OCI-LY3 (cell line): ENCODE data around the gene DGKB.

Source experiments
- H2AFZ ChIP-seq: fragments of 200-600, 300-600 bp; shearing (Covaris generic); 2 replicates; pipeline ENCODE4 v1.6.0; 2014; ENCODE audit warnings: antibody characterized with exemption, low read depth, low read length
- H3K27ac ChIP-seq: fragments of 200-600, 300-600 bp; sonication (generic); 2 replicates; pipeline ENCODE4 v1.5.1; 2014; ENCODE audit warnings: mild to moderate bottlenecking, low read length, moderate library complexity, mixed read lengths
- H3K27me3 ChIP-seq: fragments of 200-600, 300-600 bp; sonication (generic); 2 replicates; pipeline ENCODE4 v1.6.1; 2014; ENCODE audit warnings: low read depth, low read length, mixed read lengths
- H3K36me3 ChIP-seq: fragments of 200-600, 300-600 bp; sonication (generic); replicated peaks from 2 replicates; pipeline ENCODE3; 2014; ENCODE audit warnings: low read depth, low read length, mixed read lengths
- H3K4me1 ChIP-seq: fragments of 300-600, 200-600 bp; sonication (generic); 2 replicates; pipeline ENCODE4 v1.6.1; 2014; ENCODE audit warnings: low read length, mixed read lengths
- H3K4me2 ChIP-seq: fragments of 200-600, 300-600 bp; sonication (generic); 2 replicates; pipeline ENCODE4 v1.6.1; 2014; ENCODE audit warnings: low read length, mixed read lengths
- H3K4me3 ChIP-seq: fragments of 300-600, 200-600 bp; sonication (generic); 2 replicates; pipeline ENCODE4 v1.5.1; 2014; ENCODE audit warnings: antibody characterized with exemption, mild to moderate bottlenecking, low read length, moderate library complexity
- H3K79me2 ChIP-seq: fragments of 300-600, 200-600 bp; shearing (Covaris generic); 2 replicates; pipeline ENCODE4 v1.6.1; 2014; ENCODE audit warnings: mild to moderate bottlenecking, low read length, mixed read lengths
- H3K9ac ChIP-seq: fragments of 300-600, 200-600 bp; shearing (Covaris generic); 2 replicates; pipeline ENCODE4 v1.6.0; 2014; ENCODE audit warnings: mild to moderate bottlenecking, low read length, moderate library complexity
- H3K9me3 ChIP-seq: fragments of 200-600, 300-600 bp; shearing (Covaris generic); 2 replicates; pipeline ENCODE4 v1.6.1; 2014; ENCODE audit warnings: low read length, mixed read lengths; ENCODE audit not compliant: insufficient read depth
- H4K20me1 ChIP-seq: fragments of 200-600, 300-600 bp; sonication (generic); 2 replicates; pipeline ENCODE4 v1.6.1; 2016; ENCODE audit warnings: low read length, mixed read lengths; ENCODE audit not compliant: insufficient read depth
- CTCF ChIP-seq: fragments of 200-600, 300-600 bp; sonication (generic); IDR thresholded peaks from 2 replicates; pipeline ENCODE4 v1.5.1; 2014; ENCODE audit warnings: antibody characterized with exemption, low read length, low read depth
- EZH2phosphoT487 ChIP-seq: fragments of 200-600 bp; shearing (Covaris generic); IDR thresholded peaks from 2 replicates; pipeline ENCODE4 v1.6.1; 2018; ENCODE audit warnings: antibody characterized with exemption, mixed run types, low read depth

Gene DGKB

GRCh38 chr7:14236834-14237233 is 665.7 kb downstream of the DGKB start:
- Histone ChIP-seq H3K4me3 (no peak overlapping the region), H3K27me3 (no peaks in the 10 kb centered on the region), H3K9me3 (no peaks in the 10 kb centered on the region), H3K4me1 (no peaks in the 10 kb centered on the region), H4K20me1 (no peaks in the 10 kb centered on the region), H3K9ac (no peak overlapping the region), H3K79me2 (no peaks in the 10 kb centered on the region), H2AFZ (no peak overlapping the region), H3K36me3 (no peaks in the 10 kb centered on the region), H3K4me2 (no peak overlapping the region), H3K27ac (no peak overlapping the region)
- TF ChIP-seq EZH2phosphoT487 (no peak), CTCF (no peak)

- no peaks in the 10 kb centered on the region for H3K36me3 ChIP-seq
- no peak overlapping the region for H3K4me3 ChIP-seq
- H3K4me1 ChIP-seq, result no peaks in the 10 kb centered on the region
- H3K27me3 ChIP-seq, result no peaks in the 10 kb centered on the region
- H2AFZ ChIP-seq, result no peak overlapping the region
- no peak overlapping the region for H3K27ac ChIP-seq
- H3K9me3 ChIP-seq, result no peaks in the 10 kb centered on the region
- no peak for TF ChIP-seq EZH2phosphoT487
- no peak for TF ChIP-seq CTCF
- H3K79me2 ChIP-seq, result no peaks in the 10 kb centered on the region
- no peak overlapping the region for H3K4me2 ChIP-seq
- no peaks in the 10 kb centered on the region for H4K20me1 ChIP-seq
- no peak overlapping the region for H3K9ac ChIP-seq
These were observed 667.5 kb downstream of the DGKB start for GRCh38 chr7:14235056-14235455.

- H3K4me2 ChIP-seq, result no peak overlapping the region
- no peaks in the 10 kb centered on the region for H3K79me2 ChIP-seq
- H3K36me3 ChIP-seq, result no peaks in the 10 kb centered on the region
- TF ChIP-seq EZH2phosphoT487, result no peak
- TF ChIP-seq CTCF, result no peak
- no peaks in the 10 kb centered on the region for H3K27me3 ChIP-seq
- no peak overlapping the region for H3K27ac ChIP-seq
- H4K20me1 ChIP-seq, result no peaks in the 10 kb centered on the region
- H3K4me3 ChIP-seq, result no peak overlapping the region
- no peak overlapping the region for H2AFZ ChIP-seq
- H3K4me1 ChIP-seq, result no peaks in the 10 kb centered on the region
- H3K9ac ChIP-seq, result no peak overlapping the region
- no peaks in the 10 kb centered on the region for H3K9me3 ChIP-seq
These were observed 668.6 kb downstream of the DGKB start for GRCh38 chr7:14233868-14234369.

- no peaks in the 10 kb centered on the region for H3K9me3 ChIP-seq
- H3K4me1 ChIP-seq, result no peaks in the 10 kb centered on the region
- H2AFZ ChIP-seq, result no peak overlapping the region
- no peak overlapping the region for H3K27ac ChIP-seq
- H3K9ac ChIP-seq, result no peak overlapping the region
- no peak overlapping the region for H3K4me3 ChIP-seq
- no peaks in the 10 kb centered on the region for H3K79me2 ChIP-seq
- no peaks in the 10 kb centered on the region for H3K36me3 ChIP-seq
- no peak overlapping the region for H3K4me2 ChIP-seq
- H3K27me3 ChIP-seq, result no peaks in the 10 kb centered on the region
- TF ChIP-seq CTCF, result no peak
- no peak for TF ChIP-seq EZH2phosphoT487
- H4K20me1 ChIP-seq, result no peaks in the 10 kb centered on the region
These were observed 669.3 kb downstream of the DGKB start for GRCh38 chr7:14233076-14233867.
